Activated T-cell treated with anti-CD3 and anti-CD28 coated beads, Interleukin-2, amount 50 U/mL, for 4 hours (primary cell): Measurements from ENCODE around the gene GPER1. TPM values are rescaled to one million over a fixed set of nuclear protein-coding genes. Genes with fewer than 3 reads are reported as not detected.
A peak's percentile ranks its signal among the peaks of the same experiment; 100 is the strongest.

Experiments used
- ATAC-seq, 2 donors: fragments of 200-7000 bp; cut with Tn5 transposase; one replicate each; pipeline ENCODE4 v1.10.0; 2021
- DNase-seq: peaks from one replicate; pipeline ENCODE4 v3.0.0-alpha.2; 2020
- H3K27me3 Mint-ChIP-seq: one replicate; pipeline ENCODE4 v1.8.0; 2021; ENCODE audit warnings: low read depth, mixed read lengths
- H3K36me3 Mint-ChIP-seq: one replicate; pipeline ENCODE4 v1.8.0; 2022; ENCODE audit warnings: mixed read lengths; ENCODE audit not compliant: insufficient read depth
- H3K4me1 Mint-ChIP-seq: one replicate; pipeline ENCODE4 v1.8.0; 2021; ENCODE audit warnings: low read depth, mixed read lengths
- H3K4me3 Mint-ChIP-seq: one replicate; pipeline ENCODE4 v1.8.0; 2021; ENCODE audit warnings: mild to moderate bottlenecking, moderate library complexity, mixed read lengths
- H3K9me3 Mint-ChIP-seq: one replicate; pipeline ENCODE4 v1.8.0; 2021; ENCODE audit warnings: mixed read lengths
- total RNA-seq, 3 donors: library from RNA; stranded (reverse); gene quantifications; one replicate each; pipeline ENCODE4 v1.2.1, GENCODE V29; 2021

Gene GPER1
- total RNA-seq, 3 donors from 2014 or later: 0.08 to 0.11 (median 0.08) TPM

DNA sequence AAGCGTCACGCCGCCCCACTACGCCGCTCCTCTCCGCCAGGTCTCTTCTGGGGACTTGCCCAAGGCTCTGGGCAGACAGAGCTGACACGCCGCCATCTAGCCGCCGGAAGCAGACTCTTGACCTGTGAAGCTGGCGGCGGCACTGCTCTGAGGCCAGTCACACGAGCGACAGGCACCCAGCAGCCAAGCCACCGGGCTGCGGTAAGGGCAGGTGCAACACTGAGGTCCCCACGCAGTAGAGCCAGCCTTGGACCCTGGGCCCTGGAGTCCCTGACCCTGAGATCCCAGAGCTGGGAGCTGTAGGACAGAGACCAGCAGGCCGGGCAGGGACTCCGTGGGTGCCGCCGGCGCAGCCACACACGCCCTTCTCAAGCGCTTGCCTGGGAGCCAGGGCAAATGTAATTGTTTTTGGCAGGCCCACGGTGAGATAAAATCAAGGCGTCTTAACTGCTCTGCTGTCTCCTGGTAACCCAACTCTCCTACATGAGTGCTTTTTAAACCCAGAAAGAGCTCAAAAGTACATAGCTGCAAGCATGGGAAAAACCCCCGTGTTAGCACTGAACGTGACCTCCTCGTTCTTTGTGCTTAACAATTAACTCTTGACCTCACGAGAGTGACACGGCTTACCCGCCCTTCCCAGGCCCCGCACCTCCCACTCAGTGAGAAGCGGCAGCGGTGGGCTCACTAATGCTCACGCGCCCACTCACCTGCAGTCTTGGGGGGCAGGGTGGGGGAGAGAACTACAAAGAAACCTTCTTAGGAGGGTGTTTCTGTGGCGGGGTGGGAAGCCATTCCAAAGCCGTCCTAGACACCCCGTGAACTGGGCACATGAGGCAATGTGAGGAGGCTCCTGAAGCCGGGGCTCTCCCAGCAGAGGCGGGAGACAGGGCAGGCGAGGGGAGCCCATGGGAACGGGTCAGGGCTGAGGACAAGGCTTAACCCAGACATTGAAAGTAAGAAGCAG, 8.5 kb downstream of the GPER1 start:
- H3K27me3 Mint-ChIP-seq: no peaks in the 10 kb centered on the region
- no peak overlapping the region for H3K4me3 Mint-ChIP-seq
- ATAC-seq: no peak
- H3K4me1 Mint-ChIP-seq: no peaks in the 10 kb centered on the region
- H3K9me3 Mint-ChIP-seq: no peaks in the 10 kb centered on the region
- H3K36me3 Mint-ChIP-seq: peaks cover 14% of the 10 kb centered on the region
- DNase-seq: no peak

DNA sequence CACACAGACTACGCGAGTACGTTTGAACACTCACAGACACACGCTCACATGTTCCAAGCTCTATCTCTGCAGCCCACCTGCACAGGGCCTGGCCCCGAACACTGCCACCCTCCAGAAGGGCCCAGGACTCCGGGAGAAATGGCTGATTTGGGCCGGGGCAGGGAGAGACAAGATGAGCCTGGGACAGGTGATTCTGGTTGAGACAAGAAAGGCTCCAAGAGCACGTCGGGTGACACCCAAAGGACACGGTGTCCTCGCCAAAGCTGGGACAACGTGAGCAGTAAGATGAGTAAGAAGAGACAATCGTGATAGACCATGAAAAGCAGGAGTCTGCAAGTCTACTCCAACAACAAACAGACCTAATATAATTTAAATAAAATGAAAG, 9.2 kb downstream of the GPER1 start:
- ATAC-seq (no peak), DNase-seq (no peak)
- H3K27me3 Mint-ChIP-seq: no peaks in the 10 kb centered on the region
- no peaks in the 10 kb centered on the region for H3K9me3 Mint-ChIP-seq
- H3K4me1 Mint-ChIP-seq: no peaks in the 10 kb centered on the region
- H3K36me3 Mint-ChIP-seq: peaks cover 10% of the 10 kb centered on the region
- no peak overlapping the region for H3K4me3 Mint-ChIP-seq

DNA sequence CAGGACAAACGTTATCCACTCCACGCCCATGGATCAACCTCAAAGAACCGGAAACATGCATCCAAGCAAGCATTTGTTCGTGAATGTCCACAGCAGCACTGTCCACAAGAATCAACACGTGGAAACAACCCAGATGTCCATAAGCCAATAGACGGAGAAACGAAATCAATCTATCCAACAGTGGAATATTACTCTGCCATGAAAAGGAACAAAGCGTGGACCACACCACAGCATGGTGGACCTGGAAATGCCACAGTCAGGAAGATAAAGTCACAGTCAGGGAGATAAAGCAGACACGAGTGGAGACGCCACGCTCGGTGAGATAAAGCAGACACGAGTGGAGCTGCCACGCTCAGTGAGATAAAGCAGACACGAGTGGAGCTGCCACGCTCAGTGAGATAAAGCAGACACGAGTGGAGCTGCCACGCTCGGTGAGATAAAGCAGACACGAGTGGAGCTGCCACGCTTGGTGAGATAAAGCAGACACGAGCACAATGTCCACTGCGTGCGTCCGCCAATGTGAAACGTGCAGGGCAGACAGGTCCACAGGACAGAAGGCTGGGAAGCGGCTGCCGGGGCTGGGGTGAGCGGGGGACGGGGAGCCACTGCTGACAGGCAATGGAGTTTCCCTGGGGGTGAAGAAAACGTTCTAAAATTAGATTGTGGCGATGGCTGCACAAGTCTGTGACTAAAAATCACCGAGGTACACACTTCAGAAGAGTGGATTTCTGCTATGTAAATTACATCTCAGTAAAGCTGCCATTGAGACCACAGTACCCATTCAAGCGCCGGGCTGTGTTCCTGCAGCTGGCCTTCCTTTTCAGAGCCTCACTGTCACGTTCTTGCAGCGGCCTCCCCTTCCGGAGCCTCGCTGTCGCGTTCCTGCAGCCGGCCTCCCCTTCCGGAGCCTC, 10.6 kb downstream of the GPER1 start:
- H3K27me3 Mint-ChIP-seq: no peaks in the 10 kb centered on the region
- peaks cover 4% of the 10 kb centered on the region for H3K36me3 Mint-ChIP-seq
- H3K9me3 Mint-ChIP-seq: no peaks in the 10 kb centered on the region
- peaks cover 8% of the 10 kb centered on the region for H3K4me1 Mint-ChIP-seq
- ATAC-seq (no peak), DNase-seq (no peak)
- no peak overlapping the region for H3K4me3 Mint-ChIP-seq

DNA sequence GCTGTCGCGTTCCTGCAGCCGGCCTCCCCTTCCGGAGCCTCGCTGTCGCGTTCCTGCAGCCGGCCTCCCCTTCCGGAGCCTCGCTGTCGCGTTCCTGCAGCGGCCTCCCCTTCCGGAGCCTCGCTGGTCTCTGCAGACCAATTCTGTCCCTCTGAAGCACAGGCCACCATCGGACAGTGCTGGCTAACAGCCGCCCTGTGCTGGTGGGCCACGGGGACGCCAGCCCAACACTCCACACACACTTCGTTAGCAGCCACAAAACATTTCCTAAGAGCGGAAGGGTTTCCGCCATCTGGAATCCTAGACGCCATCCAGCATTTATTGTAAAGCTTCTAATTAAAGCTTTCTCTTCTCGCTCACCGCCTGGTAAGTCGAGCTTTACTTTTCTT, 11.2 kb downstream of the GPER1 start:
- no peaks in the 10 kb centered on the region for H3K27me3 Mint-ChIP-seq
- ATAC-seq (no peak), DNase-seq (no peak)
- no peak overlapping the region for H3K4me3 Mint-ChIP-seq
- H3K4me1 Mint-ChIP-seq: peaks cover 10% of the 10 kb centered on the region
- H3K36me3 Mint-ChIP-seq: peaks cover 4% of the 10 kb centered on the region
- H3K9me3 Mint-ChIP-seq: no peaks in the 10 kb centered on the region

DNA sequence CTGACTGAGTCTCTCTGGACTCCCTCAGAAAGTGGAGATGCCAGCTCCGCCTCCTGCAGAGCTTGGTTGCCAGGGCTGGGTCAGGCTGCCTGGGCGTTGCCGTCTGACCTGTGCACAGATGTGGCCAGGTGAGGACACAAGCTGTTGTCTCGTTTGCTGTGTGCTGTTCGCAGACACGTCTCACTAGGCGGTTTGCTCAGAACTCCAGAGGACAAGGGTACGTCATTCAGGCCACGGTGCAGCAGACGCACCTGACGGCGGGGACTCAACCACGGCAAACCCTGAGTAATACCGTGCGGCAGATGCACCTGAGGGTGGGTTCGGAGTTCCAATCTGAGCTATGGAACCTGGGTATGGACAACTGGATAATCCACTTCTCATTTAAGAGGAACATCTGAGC, 11.7 kb downstream of the GPER1 start:
- ATAC-seq (no peak), DNase-seq (no peak)
- H3K27me3 Mint-ChIP-seq: no peaks in the 10 kb centered on the region

DNA sequence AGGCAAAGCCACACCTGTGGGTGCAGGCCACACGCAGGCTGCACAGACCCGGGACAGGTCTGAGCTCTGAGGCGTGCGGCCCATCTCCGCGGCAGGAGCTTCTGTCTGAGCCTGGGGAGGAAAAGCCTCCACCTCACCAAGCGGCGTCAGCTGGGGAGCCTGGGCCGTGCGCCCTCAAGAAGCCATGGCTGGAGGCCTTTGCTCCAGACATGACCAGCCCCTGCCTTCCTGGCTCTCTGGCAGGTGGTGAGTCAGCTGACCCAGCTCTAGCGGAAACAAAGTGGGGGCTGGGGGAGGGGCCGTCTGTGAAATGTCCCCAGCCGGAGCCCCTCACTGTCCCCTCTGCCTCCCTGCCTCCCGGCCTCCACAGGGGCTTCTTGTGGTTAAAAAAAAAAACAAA, 12.5 kb downstream of the GPER1 start:
- Mint-ChIP-seq H3K27me3 (no peaks in the 10 kb centered on the region), H3K9me3 (no peaks in the 10 kb centered on the region), H3K36me3 (peaks cover 4% of the 10 kb centered on the region), H3K4me1 (peaks cover 17% of the 10 kb centered on the region), H3K4me3 (no peak overlapping the region)
- DNase-seq (no peak), ATAC-seq (no peak)

More for the DNA sequence above, 11.7 kb downstream of the GPER1 start:
- Mint-ChIP-seq H3K36me3 (peaks cover 4% of the 10 kb centered on the region), H3K4me1 (peaks cover 10% of the 10 kb centered on the region), H3K4me3 (no peak overlapping the region), H3K9me3 (no peaks in the 10 kb centered on the region)

DNA sequence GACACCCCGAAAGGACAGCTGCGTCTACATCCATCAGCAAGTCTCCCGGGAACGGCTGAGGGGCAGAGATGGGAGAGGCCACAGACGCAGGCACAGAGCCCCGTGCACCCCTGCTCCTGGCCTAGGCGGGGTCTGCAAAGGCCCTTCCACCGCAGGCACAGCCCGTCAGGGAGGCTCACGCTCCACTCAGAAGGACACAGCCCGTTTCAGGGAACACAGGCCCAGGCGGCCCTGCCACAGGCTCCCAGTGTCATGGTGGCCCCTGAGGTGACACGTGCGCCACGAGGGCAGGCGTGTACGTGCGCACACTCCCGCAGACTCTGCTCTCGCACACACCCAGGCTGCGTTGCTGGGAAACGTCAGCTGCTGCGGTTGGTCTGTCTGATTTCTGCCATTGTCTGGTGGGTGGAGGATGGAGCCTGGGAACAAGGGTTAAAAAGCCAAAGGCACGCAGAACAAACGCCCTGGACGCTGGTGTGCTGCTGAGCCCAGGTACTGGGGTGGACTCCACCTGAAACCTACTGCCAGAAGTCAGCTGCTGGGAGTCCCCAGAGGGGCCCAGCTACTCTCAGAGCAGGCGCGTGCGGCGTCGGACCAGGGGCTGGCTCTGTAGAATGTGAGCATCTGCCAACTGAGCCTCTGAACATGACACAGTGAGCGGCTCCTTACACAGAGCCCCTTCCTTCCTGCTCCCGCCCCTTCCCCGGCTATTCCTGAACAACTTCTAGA, 13.1 kb downstream of the GPER1 start:
- Mint-ChIP-seq H3K4me1 (peaks cover 17% of the 10 kb centered on the region), H3K27me3 (no peaks in the 10 kb centered on the region), H3K4me3 (no peak overlapping the region), H3K36me3 (peaks cover 4% of the 10 kb centered on the region), H3K9me3 (no peaks in the 10 kb centered on the region)
- no peak for ATAC-seq
- DNase-seq: no peak

DNA sequence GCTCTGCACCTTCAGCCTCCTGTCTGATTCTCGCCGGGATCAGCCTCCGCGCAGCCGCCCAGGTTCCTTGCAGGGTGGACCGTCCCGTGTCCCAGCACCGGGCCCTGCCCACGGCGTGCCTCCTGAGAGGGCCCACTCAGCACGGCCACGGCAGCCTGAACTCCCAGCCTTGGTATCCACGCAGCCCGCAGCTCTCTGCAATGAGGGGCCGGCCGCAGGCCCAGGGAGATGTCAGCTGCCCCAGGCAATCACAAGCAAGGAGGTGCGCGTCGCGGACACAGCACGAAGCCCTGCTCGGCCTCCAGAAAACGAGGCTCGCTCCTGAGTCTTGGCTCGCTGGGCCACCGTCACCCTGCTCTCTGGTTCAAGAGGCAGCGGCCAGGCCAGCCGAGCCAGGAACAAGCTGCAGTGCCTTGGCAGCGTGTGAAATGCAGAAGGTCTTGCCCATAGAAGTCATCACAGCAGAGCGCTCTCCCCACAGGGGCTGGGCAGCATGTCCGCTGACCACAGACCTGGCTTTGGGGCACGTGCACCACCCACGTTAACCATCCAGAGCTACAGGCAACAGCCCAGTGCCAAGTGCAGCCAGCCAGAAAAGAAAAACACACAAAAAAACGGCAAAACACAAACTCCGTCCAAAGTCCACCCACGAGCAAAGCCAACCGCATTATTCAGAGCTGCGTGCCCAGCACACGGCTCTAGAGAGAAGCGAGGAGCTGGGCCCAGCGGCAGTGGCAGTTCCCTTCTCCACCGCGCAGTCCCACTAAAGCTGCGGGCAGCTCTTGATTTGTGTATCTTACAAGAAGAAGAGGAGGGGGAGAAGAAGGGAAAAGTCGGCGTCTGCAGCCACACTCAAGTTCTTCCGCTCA, 13.9 kb downstream of the GPER1 start:
- Mint-ChIP-seq H3K4me3 (no peak overlapping the region), H3K36me3 (peaks cover 4% of the 10 kb centered on the region), H3K27me3 (no peaks in the 10 kb centered on the region), H3K9me3 (no peaks in the 10 kb centered on the region), H3K4me1 (peaks cover 17% of the 10 kb centered on the region)
- no peak for ATAC-seq
- no peak for DNase-seq

DNA sequence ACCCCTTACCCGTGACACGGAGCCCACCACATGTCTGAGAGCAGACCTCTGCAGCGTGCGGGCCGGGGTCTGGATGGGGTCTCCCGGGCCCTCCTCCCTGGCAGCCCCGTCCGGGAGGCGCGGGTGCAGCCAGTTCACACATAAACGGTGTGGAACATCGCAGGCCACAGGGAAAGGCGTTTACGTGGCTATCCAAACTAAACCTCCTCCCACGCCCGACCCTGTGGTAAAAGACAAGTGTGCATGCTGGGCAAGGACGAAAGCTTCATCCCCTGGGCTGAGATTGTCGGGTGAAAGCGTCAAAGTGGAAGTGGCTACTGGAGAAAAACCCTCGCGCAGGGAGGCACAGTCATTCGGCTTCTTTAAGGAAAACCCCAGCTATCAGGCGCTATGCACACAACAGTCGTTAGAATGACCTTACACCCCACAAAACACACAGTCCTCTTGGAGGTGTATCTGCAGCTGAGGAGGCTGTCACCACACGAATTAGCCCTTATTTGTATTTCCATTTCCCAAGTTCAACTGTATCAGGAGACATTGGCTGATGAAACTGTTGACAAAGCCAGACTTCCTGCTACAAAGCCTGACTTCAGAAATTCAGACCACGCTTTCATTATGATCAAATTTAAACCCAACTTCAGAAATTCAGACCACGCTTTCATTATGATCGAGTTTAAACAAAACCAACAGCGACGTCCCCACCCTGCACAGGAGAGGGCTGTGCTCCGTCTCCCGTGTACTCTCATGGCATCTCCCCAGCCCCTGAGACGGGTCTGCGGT, 15.3 kb downstream of the GPER1 start:
- peaks cover 1% of the 10 kb centered on the region for H3K36me3 Mint-ChIP-seq
- peaks cover 17% of the 10 kb centered on the region for H3K4me1 Mint-ChIP-seq
- no peaks in the 10 kb centered on the region for H3K27me3 Mint-ChIP-seq
- ATAC-seq: peak; percentile 67 to 70
- H3K4me3 Mint-ChIP-seq: peak overlapping the region; percentile 46
- DNase-seq: no peak
- no peaks in the 10 kb centered on the region for H3K9me3 Mint-ChIP-seq

DNA sequence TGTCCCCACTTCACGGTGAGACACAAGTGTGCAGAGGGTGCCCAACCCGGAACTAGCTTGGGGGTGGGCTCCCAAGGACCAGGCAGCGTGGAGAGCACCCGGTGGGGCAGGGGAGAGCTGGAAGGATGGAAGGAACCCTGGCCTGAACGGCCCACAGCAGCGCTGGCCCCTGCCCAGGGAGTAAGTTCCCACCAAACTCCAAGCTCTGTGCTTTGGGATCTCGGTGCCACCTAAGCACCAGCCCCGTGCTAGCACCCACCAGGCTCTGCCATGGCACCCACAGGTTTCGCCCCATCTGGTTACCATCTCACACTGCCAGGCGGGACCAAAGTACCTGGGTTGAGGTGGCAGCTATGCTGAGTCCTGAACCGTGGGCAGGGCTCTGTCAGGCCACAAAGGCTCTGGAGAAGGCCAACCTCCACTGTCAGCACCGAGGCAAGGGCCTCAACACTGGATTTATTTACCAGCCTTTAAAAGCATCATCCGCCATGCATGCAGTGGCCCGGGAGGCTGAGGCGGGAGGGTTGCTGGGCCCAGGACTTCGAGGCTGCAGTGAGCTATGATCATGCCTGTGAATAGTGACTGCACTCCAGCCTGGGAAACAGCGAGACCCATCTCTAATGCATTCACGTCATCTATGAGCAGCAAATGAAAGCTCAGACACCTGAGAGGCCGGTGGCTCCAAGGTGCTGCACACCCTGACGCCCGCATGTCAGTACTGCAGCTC, 16.0 kb downstream of the GPER1 start:
- Mint-ChIP-seq H3K9me3 (no peaks in the 10 kb centered on the region), H3K36me3 (no peaks in the 10 kb centered on the region), H3K4me1 (peaks cover 17% of the 10 kb centered on the region), H3K4me3 (no peak overlapping the region), H3K27me3 (no peaks in the 10 kb centered on the region)
- DNase-seq (no peak), ATAC-seq (no peak)

DNA sequence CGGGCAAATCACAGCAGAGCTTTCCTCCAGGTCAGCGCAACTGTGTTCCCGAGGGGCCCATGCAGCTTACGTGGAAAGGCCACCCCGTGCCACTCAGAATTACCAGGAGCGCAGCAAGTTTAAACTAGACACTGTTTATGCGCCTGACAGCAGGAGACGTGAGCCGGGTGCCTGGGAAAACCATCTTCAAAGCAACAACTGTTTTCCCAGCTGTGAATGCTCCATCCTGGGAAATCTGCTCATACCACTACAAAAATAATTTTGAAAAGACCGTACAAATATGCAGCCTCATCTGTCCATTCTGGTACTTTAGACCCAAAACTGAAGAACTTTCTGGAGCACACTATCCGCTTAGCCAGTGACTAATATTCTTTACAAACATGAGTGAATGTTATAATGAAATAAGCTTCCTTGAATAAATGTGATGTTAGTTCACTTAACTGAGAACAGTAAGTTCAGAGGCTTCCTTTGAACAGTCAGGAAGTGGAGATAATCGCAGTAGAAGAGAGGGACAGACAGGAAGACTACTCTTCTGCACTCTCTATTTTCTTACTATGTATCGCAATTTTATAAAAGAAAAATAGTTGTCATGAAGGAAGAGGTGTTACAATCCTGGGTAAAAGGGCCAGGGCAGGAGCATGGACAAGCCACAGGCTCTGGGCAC, 16.7 kb downstream of the GPER1 start:
- ATAC-seq: no peak
- Mint-ChIP-seq H3K4me3 (no peak overlapping the region), H3K9me3 (no peaks in the 10 kb centered on the region), H3K36me3 (no peaks in the 10 kb centered on the region), H3K4me1 (peaks cover 17% of the 10 kb centered on the region), H3K27me3 (no peaks in the 10 kb centered on the region)
- no peak for DNase-seq

DNA sequence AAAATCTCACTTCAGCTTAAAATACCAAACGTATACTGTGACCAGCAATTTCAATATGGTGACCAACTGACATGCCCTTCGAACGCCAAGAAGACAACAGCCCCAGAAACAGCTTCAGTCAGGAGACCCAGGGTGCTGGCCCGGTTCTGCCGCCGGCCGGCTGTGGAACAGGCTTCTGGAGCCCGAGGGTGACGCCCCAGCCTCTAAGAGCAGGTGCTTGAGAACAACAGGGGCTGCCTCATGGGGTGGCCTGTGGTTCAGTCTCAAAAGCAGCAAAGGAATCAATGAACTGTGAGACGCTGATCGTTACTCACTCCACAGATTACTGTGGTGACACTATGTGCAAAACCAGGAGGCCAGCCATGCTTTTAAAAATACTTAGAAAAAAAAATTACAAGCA, 17.3 kb downstream of the GPER1 start:
- H3K4me1 Mint-ChIP-seq: peaks cover 17% of the 10 kb centered on the region
- H3K4me3 Mint-ChIP-seq: no peak overlapping the region
- no peak for ATAC-seq
- no peak for DNase-seq
- H3K27me3 Mint-ChIP-seq: no peaks in the 10 kb centered on the region
- H3K9me3 Mint-ChIP-seq: no peaks in the 10 kb centered on the region
- H3K36me3 Mint-ChIP-seq: no peaks in the 10 kb centered on the region
